HG03060 (cell line): ENCODE data around the gene TUBA8.
"Not testable (repeated sequence)": the region's sequence is repeated elsewhere in the genome, so short reads cannot be mapped to it uniquely, and the experiment has no call there.

Experiments used
- ATAC-seq: cut with Tn5 transposase; IDR thresholded peaks from one replicate; pipeline ENCODE4 v1.9.1; 2021; ENCODE audit warnings: low read depth, moderate number of reproducible peaks; ENCODE audit not compliant: unreplicated experiment

TUBA8 gene

DNA sequence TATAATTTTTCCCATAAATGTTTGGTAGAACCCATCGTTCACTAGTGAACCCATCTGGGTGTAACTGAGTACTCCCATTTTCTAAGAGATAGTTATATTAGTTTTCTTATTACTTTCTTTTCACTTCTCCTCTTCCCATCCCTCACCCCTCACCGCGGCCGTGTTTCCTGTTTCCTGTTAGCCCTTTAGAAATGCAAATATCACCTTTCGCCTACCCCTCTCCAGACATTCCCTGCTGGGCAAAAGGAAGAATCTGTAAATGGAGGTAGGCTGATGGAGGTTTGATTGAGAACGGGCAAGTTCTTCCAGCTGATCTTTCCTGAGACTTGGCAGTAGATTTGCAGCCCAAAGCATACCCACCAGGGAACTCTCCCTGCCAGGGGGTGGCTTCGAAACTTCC lies 54.7 kb downstream of the TUBA8 start:
- ATAC-seq, result not testable (repeated sequence)

GRCh38 chr22:18170284-18170683 lies 59.7 kb downstream of the TUBA8 start:
- not testable (repeated sequence) for ATAC-seq

- ATAC-seq, result not testable (repeated sequence)
Observed at GRCh38 chr22:18172203-18172602, 61.6 kb downstream of the TUBA8 start.

DNA sequence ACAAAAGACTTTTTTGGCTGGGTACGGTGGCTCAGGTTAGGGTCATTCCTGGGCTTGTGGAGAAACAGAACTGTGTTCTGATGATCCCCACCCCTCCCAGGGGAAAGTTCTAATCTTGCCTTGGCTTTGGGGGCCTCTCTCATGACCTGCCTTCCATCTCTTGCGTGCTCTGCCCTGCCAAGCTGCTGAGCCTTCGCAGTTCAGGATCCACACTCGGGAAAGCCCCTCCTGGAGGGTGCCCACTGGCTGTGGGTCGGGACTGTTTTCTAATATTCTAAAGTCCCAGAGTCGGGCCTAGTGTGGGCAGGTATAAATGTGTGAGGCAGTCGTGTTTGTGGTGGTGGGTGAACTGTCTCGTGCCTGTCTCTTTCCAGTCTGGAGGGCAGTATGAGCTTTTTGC lies 62.2 kb downstream of the TUBA8 start:
- ATAC-seq, result not testable (repeated sequence)

DNA sequence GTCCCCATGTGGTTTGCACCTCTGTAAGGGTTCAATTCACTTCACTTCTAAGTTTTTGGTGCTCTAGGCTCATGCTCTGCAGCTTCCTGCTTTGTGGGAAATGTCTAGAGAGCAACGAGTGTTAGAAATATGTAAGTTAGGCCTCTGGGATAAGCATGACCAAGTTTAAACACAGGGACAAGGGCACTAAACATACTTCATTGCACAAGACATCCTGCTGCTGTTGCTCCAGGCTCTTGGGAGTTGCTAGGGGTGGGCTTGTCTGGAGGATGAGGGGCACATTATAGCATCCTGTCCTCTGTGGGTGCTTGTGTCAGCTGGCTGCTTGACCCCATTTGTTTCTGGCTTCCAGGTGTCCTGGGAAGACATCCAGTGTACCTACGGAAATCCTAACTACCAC lies 62.8 kb downstream of the TUBA8 start:
- ATAC-seq, result not testable (repeated sequence)
